ENCODE results near the gene KIF12. TPM values are rescaled to one million over a fixed set of nuclear protein-coding genes. Genes with fewer than 3 reads are reported as not detected.

KIF12 gene
- total and polyA plus RNA-seq, 12 donors, result 0.10 to 0.56 (median 0.30) TPM; not detected in 6

DNA sequence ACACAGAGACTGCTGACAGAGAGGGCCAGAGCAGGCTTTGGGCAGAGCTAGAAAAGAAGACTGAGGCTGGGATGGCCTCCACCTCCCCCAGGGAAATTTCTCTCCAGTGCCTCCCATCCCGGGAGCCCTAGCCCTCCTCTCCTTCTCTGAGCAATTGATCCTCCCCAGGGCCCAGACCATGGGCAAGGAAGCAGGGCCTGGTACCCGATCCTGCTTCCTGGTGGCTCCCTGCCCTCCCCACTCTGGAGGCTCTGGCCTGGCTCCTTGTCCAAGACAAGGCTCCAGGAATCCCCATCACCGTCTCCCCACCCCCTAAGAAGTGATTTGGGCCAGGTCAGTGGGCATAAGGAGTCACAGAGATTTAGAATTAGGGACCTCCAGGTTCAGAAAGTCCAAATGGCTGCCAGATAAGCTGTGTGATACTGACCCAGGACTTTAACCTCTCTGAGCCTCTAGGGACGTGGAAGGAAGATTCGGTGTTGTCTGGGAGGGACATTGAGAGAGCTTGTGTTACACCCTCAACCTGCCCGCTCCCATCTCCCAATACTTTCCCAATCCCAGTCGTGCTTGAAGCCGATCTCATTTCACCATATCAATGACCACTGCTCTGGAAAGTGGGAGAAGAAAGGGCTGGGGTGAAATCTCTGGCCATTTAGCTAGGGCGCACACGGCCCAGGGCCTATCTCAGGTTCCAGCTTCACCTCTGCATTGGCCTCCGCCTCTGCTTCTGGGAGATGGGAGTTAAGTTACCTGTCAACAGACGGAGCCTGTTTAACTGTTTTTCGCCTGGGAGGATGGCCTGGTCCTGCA lies 25.8 kb upstream of the KIF12 start:
- intact Hi-C loops (cut with DNase I), result no loop called here
- 82 to 91% (median 89%) methylated on average over 11 to 13 of the region's 13 CpGs for WGBS, 4 donors
- Histone ChIP-seq H3K4me3 (no peak overlapping the region), H3K27ac (no peak overlapping the region), H3K36me3 (replicated peaks in 1 of 2) (no peaks in the 10 kb centered on the region), H3K27me3 (no peaks in the 10 kb centered on the region), H3K4me1 (replicated peaks in 1 of 2) (no peaks in the 10 kb centered on the region), H3K9me3 (replicated peaks in 1 of 3) (no peaks in the 10 kb centered on the region)
- no peak for TF ChIP-seq POLR2A (IDR thresholded peaks at IDR 0.05)
- TF ChIP-seq CTCF (IDR thresholded peaks at IDR 0.05), result no peak
- DNase-seq, result no peak

DNA sequence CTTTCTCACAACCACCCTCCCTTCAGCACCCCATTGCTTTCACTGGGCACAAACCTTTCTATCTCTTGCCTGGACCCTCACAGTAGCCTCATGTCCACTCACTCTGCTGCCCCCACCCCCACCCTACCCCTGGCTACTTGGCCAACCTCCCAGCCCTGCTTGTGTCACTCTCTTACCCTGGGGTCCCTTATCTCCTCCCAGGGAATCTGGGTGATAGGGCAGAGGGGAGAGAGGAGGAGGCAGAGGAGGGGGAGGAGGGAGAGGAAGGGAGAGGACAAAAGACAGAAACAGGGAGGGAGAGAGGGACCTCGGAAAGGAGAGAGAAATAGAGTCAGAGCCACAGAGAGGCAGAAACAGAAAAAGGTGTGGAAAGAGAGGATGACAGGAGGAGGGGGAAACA lies 25.0 kb upstream of the KIF12 start:
- no peak for DNase-seq
- Histone ChIP-seq H3K4me1 (replicated peaks in 1 of 2) (no peaks in the 10 kb centered on the region), H3K27me3 (no peaks in the 10 kb centered on the region)

GRCh38 chr9:114123031-114123977 lies 24.2 kb upstream of the KIF12 start:
- H3K27me3 ChIP-seq, result peaks cover 2% of the 10 kb centered on the region
- no peak overlapping the region for H3K27ac ChIP-seq
- H3K36me3 ChIP-seq (replicated peaks in 1 of 2), result no peaks in the 10 kb centered on the region
- no peaks in the 10 kb centered on the region for H3K9me3 ChIP-seq (replicated peaks in 1 of 3)
- DNase-seq, result no peak
- no peaks in the 10 kb centered on the region for H3K4me1 ChIP-seq (replicated peaks in 1 of 2)
- H3K4me3 ChIP-seq, result no peak overlapping the region
- 90 to 93% (median 93%) methylated on average over 6 to 9 of the region's 9 CpGs for WGBS, 4 donors
- TF ChIP-seq CTCF (IDR thresholded peaks at IDR 0.05) (no peak), POLR2A (IDR thresholded peaks at IDR 0.05) (no peak)
- intact Hi-C loops (cut with DNase I), result no loop called here

More for the DNA sequence above, 25.0 kb upstream of the KIF12 start:
- H3K4me3 ChIP-seq, result no peak overlapping the region
- no peaks in the 10 kb centered on the region for H3K9me3 ChIP-seq (replicated peaks in 1 of 3)
- no peak overlapping the region for H3K27ac ChIP-seq
- TF ChIP-seq POLR2A (IDR thresholded peaks at IDR 0.05) (no peak), CTCF (IDR thresholded peaks at IDR 0.05) (no peak)
- no peaks in the 10 kb centered on the region for H3K36me3 ChIP-seq (replicated peaks in 1 of 2)
- 38 to 80% (median 62%) methylated on average over 1 of the region's 1 CpG for WGBS, 4 donors
- intact Hi-C loops (cut with DNase I), result no loop called here
